ENCODE data around the gene PLAAT4. TPM values are rescaled to one million over a fixed set of nuclear protein-coding genes. Genes with fewer than 3 reads are reported as not detected.
"Not testable (repeated sequence)": the region's sequence is repeated elsewhere in the genome, so short reads cannot be mapped to it uniquely, and the experiment has no call there.

The PLAAT4 gene
- total RNA-seq, 4 donors from 2014 or later = 18.0 to 40.5 (median 35.9) TPM

DNA sequence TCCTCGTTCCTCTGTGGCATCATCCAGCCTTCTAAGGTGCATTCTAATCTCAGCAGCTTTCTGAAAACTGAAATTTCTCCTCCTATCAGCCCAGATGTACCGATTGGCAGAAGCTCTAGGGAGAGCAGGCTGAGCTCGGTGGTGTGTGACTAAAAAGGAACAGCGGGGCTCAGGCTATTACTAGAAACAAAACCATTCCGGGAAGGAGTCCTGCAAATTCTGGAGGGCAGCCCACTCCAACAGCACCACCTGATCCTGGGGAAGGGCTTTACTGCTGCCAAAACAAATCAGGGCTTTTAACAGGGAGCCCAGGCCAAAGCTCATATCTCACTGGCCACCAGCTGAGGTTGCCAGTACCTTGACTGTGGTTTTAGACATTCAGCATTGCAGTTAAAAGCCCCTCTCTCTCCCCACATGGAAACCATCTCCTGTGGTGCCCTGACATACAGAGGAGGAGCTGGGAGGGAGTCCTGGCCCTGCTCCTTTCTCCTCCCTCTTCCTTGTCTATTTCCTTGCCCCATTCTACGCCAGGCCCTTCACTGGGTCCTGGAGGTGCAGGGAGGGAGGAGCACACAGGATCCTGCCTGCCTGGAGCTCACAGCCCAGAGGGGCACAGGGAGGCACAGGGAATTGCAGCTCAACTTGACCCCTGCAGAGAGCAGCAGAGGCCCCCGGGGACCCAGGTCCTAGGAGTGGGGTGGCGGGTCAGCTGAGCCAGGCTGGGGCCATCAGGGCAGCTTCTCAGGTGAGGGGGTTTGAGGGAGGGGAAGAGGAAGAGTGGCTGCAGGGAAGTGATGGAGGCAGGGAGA lies 889 bp downstream of the PLAAT4 start:
- Histone ChIP-seq H3K27ac (peak overlapping the region; percentile 75 to 96 (median 90)), H3K27me3 (no peaks in the 10 kb centered on the region), H3K36me3 (peaks cover 0 to 17% of the 10 kb centered on the region in 2 donors), H3K4me1 (peaks cover 6 to 44% (median 18%) of the 10 kb centered on the region in 3 donors), H3K9me3 (no peaks in the 10 kb centered on the region), H3K4me3 (peak overlapping the region; percentile 29 to 54)
- peak; percentile 81 for TF ChIP-seq POLR2AphosphoS5 (IDR thresholded peaks at IDR 0.05)
- no peak for TF ChIP-seq EP300 (IDR thresholded peaks at IDR 0.05)
- ATAC-seq = peak; percentile 90
- 0 to 10% methylated on average over 2 of the region's 8 CpGs for WGBS, 2 donors (ENCODE audit: low coverage in 1 of 2)

DNA sequence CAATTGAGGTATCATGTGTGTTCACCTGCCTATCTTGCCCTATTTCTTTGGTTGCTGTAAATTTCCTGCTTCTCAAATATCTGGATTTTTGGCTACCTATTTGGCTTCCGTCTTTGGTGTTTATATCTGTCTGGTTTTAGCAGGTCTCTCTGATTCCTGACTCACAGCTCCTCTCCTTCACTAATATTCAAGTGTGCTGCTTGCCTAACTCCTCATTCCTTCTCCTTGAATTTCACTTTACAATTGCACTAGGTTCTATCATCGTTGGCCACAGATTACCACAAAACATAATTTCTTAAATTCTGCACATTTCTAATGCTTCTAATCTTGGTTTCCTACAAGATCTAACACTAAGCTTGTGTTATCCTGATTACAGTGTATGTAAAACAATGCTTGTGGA lies 5.9 kb downstream of the PLAAT4 start:
- ATAC-seq, H3K27ac ChIP-seq: not testable (repeated sequence)

GRCh38 chr11:63543711-63544110 lies 7.1 kb downstream of the PLAAT4 start:
- 75 to 80% methylated on average over 2 of the region's 2 CpGs for WGBS, 2 donors (ENCODE audit: low coverage in 1 of 2)
- peaks cover 0 to 67% of the 10 kb centered on the region in 2 donors for H3K36me3 ChIP-seq
- no peak for ATAC-seq
- H3K4me1 ChIP-seq = peaks cover 0 to 17% (median 0%) of the 10 kb centered on the region in 3 donors
- no peaks in the 10 kb centered on the region for H3K9me3 ChIP-seq
- no peak for TF ChIP-seq CTCF (IDR thresholded peaks at IDR 0.05)
- TF ChIP-seq POLR2A (IDR thresholded peaks at IDR 0.05) = no peak
- TF ChIP-seq EP300 (IDR thresholded peaks at IDR 0.05) = no peak
- no peak for TF ChIP-seq POLR2AphosphoS5 (IDR thresholded peaks at IDR 0.05)
- H3K27me3 ChIP-seq = no peaks in the 10 kb centered on the region
- no peak overlapping the region for H3K4me3 ChIP-seq
- H3K27ac ChIP-seq = no peak overlapping the region

More for the DNA sequence above, 5.9 kb downstream of the PLAAT4 start:
- 63% methylated on average over 2 of the region's 2 CpGs; no CpG with 5 or more reads in 1 of the 2 donors for WGBS, 2 donors (ENCODE audit: low coverage in 1 of 2)
- not testable (repeated sequence) for H3K9me3 ChIP-seq, H3K27me3 ChIP-seq, H3K4me3 ChIP-seq
- Histone ChIP-seq H3K4me1 (peaks cover 6 to 29% (median 11%) of the 10 kb centered on the region in 3 donors), H3K36me3 (peaks cover 0 to 65% of the 10 kb centered on the region in 2 donors)

- Histone ChIP-seq H3K36me3 (peaks cover 0 to 50% of the 10 kb centered on the region in 2 donors), H3K27ac (no peak overlapping the region), H3K4me1 (peaks cover 0 to 6% (median 0%) of the 10 kb centered on the region in 3 donors), H3K27me3 (no peaks in the 10 kb centered on the region), H3K9me3 (no peaks in the 10 kb centered on the region), H3K4me3 (no peak overlapping the region)
- ATAC-seq = no peak
- WGBS, 2 donors (ENCODE audit: low coverage in 1 of 2) = 80% methylated on average over 1 of the region's 1 CpG; no CpG with 5 or more reads in 1 of the 2 donors
- TF ChIP-seq CTCF (IDR thresholded peaks at IDR 0.05) (no peak), POLR2A (IDR thresholded peaks at IDR 0.05) (no peak), POLR2AphosphoS5 (IDR thresholded peaks at IDR 0.05) (no peak), EP300 (IDR thresholded peaks at IDR 0.05) (no peak)
These were observed 10.5 kb downstream of the PLAAT4 start for GRCh38 chr11:63547061-63547460.

DNA sequence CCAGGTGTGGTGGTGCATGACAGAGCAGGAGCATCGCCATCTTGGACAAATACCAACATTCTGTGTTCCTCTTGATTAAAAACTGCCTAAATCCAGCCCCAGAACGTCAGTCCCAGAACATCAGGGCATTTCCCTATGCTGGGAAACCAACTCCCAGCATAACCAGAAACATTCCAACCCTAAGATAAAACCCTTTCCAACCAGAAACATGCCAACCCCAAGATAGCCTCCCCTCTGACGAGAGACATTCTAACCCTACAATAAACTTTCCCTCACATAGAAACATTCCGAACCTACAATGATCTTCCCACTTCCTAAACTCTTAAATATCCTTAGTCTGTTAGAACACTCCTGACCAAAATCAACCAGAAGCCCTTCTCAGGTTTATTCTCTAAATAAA lies 11.6 kb downstream of the PLAAT4 start:
- WGBS, 2 donors (ENCODE audit: low coverage in 1 of 2) = 69 to 77% methylated on average over 3 to 4 of the region's 4 CpGs
- TF ChIP-seq POLR2AphosphoS5 (IDR thresholded peaks at IDR 0.05) (no peak), POLR2A (IDR thresholded peaks at IDR 0.05) (no peak), EP300 (IDR thresholded peaks at IDR 0.05) (no peak), CTCF (IDR thresholded peaks at IDR 0.05) (no peak)
- H3K4me1 ChIP-seq = no peaks in the 10 kb centered on the region
- H3K27ac ChIP-seq = no peak overlapping the region
- H3K36me3 ChIP-seq = peaks cover 0 to 45% of the 10 kb centered on the region in 2 donors
- no peak overlapping the region for H3K4me3 ChIP-seq
- no peaks in the 10 kb centered on the region for H3K9me3 ChIP-seq
- ATAC-seq = no peak
- no peaks in the 10 kb centered on the region for H3K27me3 ChIP-seq

DNA sequence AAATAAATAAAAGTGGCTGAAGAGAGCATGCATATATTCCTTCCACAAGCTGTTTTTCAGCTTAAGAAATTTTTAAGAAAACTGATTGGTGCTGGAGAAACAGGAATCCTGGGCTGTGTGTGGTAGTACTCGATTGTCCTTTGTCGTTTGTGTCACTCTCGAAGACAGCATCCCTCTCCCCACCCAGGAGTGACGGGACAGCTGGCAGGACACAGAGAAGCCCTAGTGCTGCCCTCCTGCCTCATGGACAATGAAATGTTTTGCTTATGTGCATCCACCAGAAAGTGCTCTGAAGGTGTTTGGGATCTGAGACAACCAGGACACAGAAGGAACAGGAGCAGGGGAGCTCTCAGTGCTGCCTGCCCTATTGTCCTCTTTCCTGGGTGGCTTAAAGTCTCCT lies 12.8 kb downstream of the PLAAT4 start:
- peaks cover 0 to 33% of the 10 kb centered on the region in 2 donors for H3K36me3 ChIP-seq
- no peaks in the 10 kb centered on the region for H3K4me1 ChIP-seq
- 88 to 96% methylated on average over 3 to 4 of the region's 4 CpGs for WGBS, 2 donors (ENCODE audit: low coverage in 1 of 2)
- H3K27me3 ChIP-seq = no peaks in the 10 kb centered on the region
- H3K27ac ChIP-seq = no peak overlapping the region
- no peaks in the 10 kb centered on the region for H3K9me3 ChIP-seq
- TF ChIP-seq EP300 (IDR thresholded peaks at IDR 0.05) (no peak), POLR2A (IDR thresholded peaks at IDR 0.05) (no peak), POLR2AphosphoS5 (IDR thresholded peaks at IDR 0.05) (no peak), CTCF (IDR thresholded peaks at IDR 0.05) (no peak)
- H3K4me3 ChIP-seq = no peak overlapping the region
- ATAC-seq = no peak

DNA sequence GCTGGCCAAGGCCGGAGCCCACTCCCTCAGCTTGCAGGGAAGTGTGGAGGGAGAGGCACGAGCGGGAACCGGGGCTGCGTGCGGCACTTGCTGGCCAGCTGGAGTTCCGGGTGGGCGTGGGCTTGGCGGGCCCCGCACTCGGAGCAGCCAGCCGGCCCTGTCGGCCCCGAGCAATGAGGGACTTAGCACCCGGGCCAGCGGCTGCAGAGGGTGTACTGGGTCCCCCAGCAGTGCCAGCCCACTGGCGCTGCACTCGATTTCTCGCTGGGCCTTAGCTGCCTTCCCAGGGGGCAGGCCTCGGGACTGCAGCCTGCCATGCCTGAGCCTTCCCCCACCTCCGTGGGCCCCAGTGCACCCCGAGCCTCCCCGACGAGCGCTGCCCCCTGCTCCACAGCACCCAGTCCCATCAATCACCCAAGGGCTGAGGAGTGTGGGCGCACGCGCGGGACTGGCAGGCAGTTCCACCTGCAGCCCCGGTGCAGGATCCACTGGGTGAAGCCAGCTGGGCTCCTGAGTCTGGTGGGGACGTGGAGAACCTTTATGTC lies 13.6 kb downstream of the PLAAT4 start:
- not testable (repeated sequence) for H3K27ac ChIP-seq, H3K27me3 ChIP-seq, H3K4me3 ChIP-seq, H3K4me1 ChIP-seq, H3K9me3 ChIP-seq, ATAC-seq
- WGBS, 2 donors (ENCODE audit: low coverage in 1 of 2) = 80% methylated on average over 1 of the region's 31 CpGs; no CpG with 5 or more reads in 1 of the 2 donors
- peaks cover 0 to 24% of the 10 kb centered on the region in 2 donors for H3K36me3 ChIP-seq

All from gastroesophageal sphincter (tissue), 4 donors.